Measurements from ENCODE around the gene HMBS.
"Not testable (repeated sequence)": the region's sequence is repeated elsewhere in the genome, so short reads cannot be mapped to it uniquely, and the experiment has no call there.

The HMBS gene

DNA sequence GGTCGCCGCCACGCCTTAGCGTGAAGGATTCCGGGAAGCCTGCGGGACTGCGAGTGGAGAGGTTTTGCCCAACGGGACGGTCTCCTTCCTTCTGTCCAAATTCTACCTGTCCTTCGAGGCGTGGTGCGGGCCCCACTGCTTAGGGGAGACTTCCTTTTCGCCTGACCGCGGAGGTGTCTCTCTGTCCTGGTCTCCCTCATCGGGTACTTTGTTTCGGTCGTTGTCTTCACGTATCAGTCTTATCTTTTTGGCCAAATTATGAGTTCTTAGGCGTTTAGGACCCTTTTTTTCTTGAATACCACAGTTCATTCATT, 37.1 kb downstream of the HMBS start:
- no peak for DNase-seq

DNA sequence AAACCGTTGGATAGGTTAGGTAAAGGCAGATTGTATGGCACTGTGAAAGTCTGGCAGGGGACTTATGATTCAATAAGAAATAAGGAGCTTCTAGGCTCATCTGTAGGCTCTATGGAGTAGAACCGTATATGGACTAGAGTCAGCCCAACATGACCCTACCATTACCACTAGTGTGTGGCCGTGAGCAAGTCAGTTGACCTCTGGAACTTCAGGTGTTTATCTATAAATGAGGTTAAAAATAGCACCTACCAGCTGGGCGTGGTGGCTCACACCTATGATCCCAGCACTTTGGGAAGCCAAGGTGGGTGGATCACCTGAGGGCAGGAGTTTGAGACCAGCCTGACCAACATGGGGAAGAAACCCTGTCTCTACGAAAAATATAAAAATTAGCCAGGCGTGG, 41.1 kb downstream of the HMBS start:
- no peak for DNase-seq

- DNase-seq = no peak
Measured at GRCh38 chr11:119126675-119127268, 42.1 kb downstream of the HMBS start.

DNA sequence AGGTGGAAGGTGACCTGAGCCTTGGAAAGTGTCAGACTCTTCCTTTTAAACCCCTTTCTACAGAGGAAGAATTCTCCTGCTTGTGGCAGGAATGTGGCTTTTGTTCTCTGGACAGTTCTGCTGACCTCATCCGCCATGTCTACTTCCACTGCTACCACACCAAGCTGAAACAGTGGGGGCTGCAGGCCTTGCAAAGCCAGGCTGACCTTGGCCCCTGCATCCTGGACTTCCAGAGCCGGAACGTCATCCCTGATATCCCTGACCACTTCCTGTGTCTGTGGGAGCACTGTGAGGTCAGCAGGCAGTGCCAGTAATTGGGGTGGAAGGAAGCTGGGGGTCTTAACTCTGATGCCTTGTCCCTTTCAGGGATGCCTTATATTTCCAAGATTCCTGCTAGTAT, 46.0 kb downstream of the HMBS start:
- DNase-seq = no peak

GRCh38 chr11:119134389-119134978, 49.8 kb downstream of the HMBS start:
- no peak for DNase-seq

GRCh38 chr11:119139276-119139675, 54.6 kb downstream of the HMBS start:
- not testable (repeated sequence) for DNase-seq
